NCI-H1105 treated with DMSO at 0.1 percent for 48 hours (cell line): ENCODE data around the gene SYTL2.
"Not testable (repeated sequence)": the region's sequence is repeated elsewhere in the genome, so short reads cannot be mapped to it uniquely, and the experiment has no call there.

Source experiments
- DNase-seq: peaks from one replicate; lab custom pipeline; 2025; lab: John Stamatoyannopoulos, UW

The SYTL2 gene

GRCh38 chr11:85791409-85791990, 19.4 kb downstream of the SYTL2 start:
- no peak for DNase-seq

GRCh38 chr11:85787809-85788760, 22.9 kb downstream of the SYTL2 start:
- DNase-seq, result no peak

GRCh38 chr11:85787168-85787567, 23.8 kb downstream of the SYTL2 start:
- DNase-seq, result no peak

GRCh38 chr11:85784480-85785265, 26.3 kb downstream of the SYTL2 start:
- DNase-seq, result no peak

- no peak for DNase-seq
Measured at GRCh38 chr11:85783758-85784157, 27.2 kb downstream of the SYTL2 start.

GRCh38 chr11:85780780-85781517, 30.0 kb downstream of the SYTL2 start:
- not testable (repeated sequence) for DNase-seq

GRCh38 chr11:85779956-85780640, 30.8 kb downstream of the SYTL2 start:
- no peak for DNase-seq

GRCh38 chr11:85777603-85777972, 33.4 kb downstream of the SYTL2 start:
- not testable (repeated sequence) for DNase-seq

- DNase-seq, result no peak
Measured at GRCh38 chr11:85776951-85777602, 33.9 kb downstream of the SYTL2 start.

GRCh38 chr11:85774256-85775101, 36.5 kb downstream of the SYTL2 start:
- no peak for DNase-seq

GRCh38 chr11:85772695-85773094, 38.2 kb downstream of the SYTL2 start:
- DNase-seq, result no peak

GRCh38 chr11:85771568-85771967, 39.4 kb downstream of the SYTL2 start:
- no peak for DNase-seq

GRCh38 chr11:85769771-85770170, 41.2 kb downstream of the SYTL2 start:
- no peak for DNase-seq

- no peak for DNase-seq
Measured at GRCh38 chr11:85768473-85769146, 42.3 kb downstream of the SYTL2 start.

- DNase-seq, result no peak
Measured at GRCh38 chr11:85767246-85767945, 43.5 kb downstream of the SYTL2 start.

GRCh38 chr11:85766721-85767161, 44.2 kb downstream of the SYTL2 start:
- DNase-seq, result no peak

GRCh38 chr11:85764796-85765195, 46.1 kb downstream of the SYTL2 start:
- no peak for DNase-seq

GRCh38 chr11:85762226-85762625, 48.7 kb downstream of the SYTL2 start:
- DNase-seq, result no peak

- DNase-seq, result no peak
Measured at GRCh38 chr11:85759915-85760314, 51.0 kb downstream of the SYTL2 start.
